Measurements from ENCODE around the gene MLF2.
A peak's percentile ranks its signal among the peaks of the same experiment; 100 is the strongest.

The MLF2 gene

GRCh38 chr12:6778217-6778573 lies 25.3 kb upstream of the MLF2 start:
- no peak for DNase-seq (ENCODE audit: low read depth)

- no peak for DNase-seq (ENCODE audit: low read depth)
Observed at GRCh38 chr12:6777386-6777785, 24.4 kb upstream of the MLF2 start.

- no peak for DNase-seq (ENCODE audit: low read depth)
Observed at GRCh38 chr12:6775185-6776174, 22.5 kb upstream of the MLF2 start.

- no peak for DNase-seq (ENCODE audit: low read depth)
Observed at GRCh38 chr12:6774499-6775062, 21.6 kb upstream of the MLF2 start.

- DNase-seq (ENCODE audit: low read depth) = peak; percentile 69
Observed at GRCh38 chr12:6773590-6774351, 20.8 kb upstream of the MLF2 start.

GRCh38 chr12:6772726-6773589 lies 20.0 kb upstream of the MLF2 start:
- DNase-seq (ENCODE audit: low read depth) = no peak

- DNase-seq (ENCODE audit: low read depth) = peak; percentile 70
Observed at GRCh38 chr12:6772331-6772695, 19.4 kb upstream of the MLF2 start, which contains the start of gene LAG3. Gene LAG3, plus strand, starts transcription at chr12:6772520. Its CDS starts 333 bp downstream, at chr12:6772853.

- no peak for DNase-seq (ENCODE audit: low read depth)
Observed at GRCh38 chr12:6771509-6772330, 18.8 kb upstream of the MLF2 start.

GRCh38 chr12:6771091-6771495 lies 18.2 kb upstream of the MLF2 start:
- DNase-seq (ENCODE audit: low read depth) = no peak

- no peak for DNase-seq (ENCODE audit: low read depth)
Observed at GRCh38 chr12:6770600-6770999, 17.7 kb upstream of the MLF2 start.

GRCh38 chr12:6770094-6770493 lies 17.2 kb upstream of the MLF2 start:
- DNase-seq (ENCODE audit: low read depth) = no peak

GRCh38 chr12:6769666-6770065 lies 16.7 kb upstream of the MLF2 start:
- DNase-seq (ENCODE audit: low read depth) = no peak

- no peak for DNase-seq (ENCODE audit: low read depth)
Observed at GRCh38 chr12:6768990-6769389, 16.0 kb upstream of the MLF2 start.

- DNase-seq (ENCODE audit: low read depth) = no peak
Observed at GRCh38 chr12:6768437-6768914, 15.5 kb upstream of the MLF2 start.

GRCh38 chr12:6767353-6768319 lies 14.7 kb upstream of the MLF2 start:
- DNase-seq (ENCODE audit: low read depth) = no peak

- DNase-seq (ENCODE audit: low read depth) = no peak
Observed at GRCh38 chr12:6766651-6767349, 13.9 kb upstream of the MLF2 start.

- no peak for DNase-seq (ENCODE audit: low read depth)
Observed at GRCh38 chr12:6765634-6766581, 13.0 kb upstream of the MLF2 start, which contains the start of gene PTMS. Gene PTMS, plus strand, starts transcription at chr12:6766363. Its CDS starts 343 bp downstream, at chr12:6766706.
